Stimulated activated CD4-positive, alpha-beta T cell treated with anti-CD3 and anti-CD28 coated beads, Interleukin-4, amount 100 ng/mL, for 4 hours (primary cell): Measurements from ENCODE around the gene CRAMP1.

ENCODE experiments used
- DNase-seq, 2 experiments: peaks; one replicate each; pipeline ENCODE4 v3.0.0-alpha.2; 2020

The CRAMP1 gene

DNA sequence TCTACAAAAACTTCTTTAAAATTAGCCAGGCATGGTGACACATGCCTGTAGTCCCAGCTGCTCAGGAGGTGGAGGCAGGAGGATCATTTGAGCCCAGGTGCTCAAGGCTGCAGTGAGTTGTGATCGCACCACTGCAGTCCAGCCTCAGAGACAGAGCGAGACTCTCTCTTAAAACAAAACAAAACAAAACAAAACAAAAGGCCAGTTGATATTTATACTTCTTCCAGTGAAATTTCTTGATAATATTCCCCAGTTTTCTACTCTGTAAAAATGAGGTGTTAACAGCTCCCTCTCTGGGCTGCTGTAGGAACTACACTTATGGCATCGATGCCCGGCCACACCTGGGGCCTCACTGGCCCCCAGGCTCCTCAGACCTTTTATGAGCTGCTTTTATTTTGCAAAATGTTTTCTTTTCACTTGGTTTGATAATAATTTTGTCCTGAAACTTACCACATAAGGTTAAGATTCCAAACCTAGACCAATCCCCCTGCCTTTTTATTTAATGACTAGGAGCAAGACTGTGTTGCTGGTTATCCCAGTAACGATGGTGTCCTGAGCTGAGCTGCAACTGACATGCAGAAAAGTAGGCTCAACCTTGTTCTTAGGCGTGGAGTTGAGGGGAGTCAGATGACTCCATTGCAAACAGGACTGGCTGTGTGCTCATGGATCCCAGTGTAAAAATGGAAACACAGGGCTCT lies 111.4 kb downstream of the CRAMP1 start:
- DNase-seq: peak in 1 of 2 experiments; percentile 25

DNA sequence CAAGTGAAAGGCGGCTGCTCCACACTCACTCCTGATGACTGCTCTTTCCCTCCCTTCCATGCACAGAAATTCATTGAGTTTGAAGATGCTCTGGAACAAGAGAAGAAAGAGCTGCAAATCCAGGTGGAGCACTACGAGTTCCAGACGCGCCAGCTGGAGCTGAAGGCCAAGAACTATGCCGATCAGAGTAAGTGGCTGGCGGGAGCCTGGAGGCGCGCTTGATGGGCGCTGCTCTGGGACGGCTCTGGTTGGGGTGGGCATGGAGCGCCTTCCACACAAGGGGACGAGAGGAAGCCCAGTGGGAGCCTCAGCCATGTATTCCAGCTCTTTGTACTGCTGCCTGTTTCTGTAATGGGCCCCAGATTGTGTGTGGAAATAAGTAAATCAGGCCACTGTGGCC lies 112.3 kb downstream of the CRAMP1 start:
- no peak for DNase-seq

DNA sequence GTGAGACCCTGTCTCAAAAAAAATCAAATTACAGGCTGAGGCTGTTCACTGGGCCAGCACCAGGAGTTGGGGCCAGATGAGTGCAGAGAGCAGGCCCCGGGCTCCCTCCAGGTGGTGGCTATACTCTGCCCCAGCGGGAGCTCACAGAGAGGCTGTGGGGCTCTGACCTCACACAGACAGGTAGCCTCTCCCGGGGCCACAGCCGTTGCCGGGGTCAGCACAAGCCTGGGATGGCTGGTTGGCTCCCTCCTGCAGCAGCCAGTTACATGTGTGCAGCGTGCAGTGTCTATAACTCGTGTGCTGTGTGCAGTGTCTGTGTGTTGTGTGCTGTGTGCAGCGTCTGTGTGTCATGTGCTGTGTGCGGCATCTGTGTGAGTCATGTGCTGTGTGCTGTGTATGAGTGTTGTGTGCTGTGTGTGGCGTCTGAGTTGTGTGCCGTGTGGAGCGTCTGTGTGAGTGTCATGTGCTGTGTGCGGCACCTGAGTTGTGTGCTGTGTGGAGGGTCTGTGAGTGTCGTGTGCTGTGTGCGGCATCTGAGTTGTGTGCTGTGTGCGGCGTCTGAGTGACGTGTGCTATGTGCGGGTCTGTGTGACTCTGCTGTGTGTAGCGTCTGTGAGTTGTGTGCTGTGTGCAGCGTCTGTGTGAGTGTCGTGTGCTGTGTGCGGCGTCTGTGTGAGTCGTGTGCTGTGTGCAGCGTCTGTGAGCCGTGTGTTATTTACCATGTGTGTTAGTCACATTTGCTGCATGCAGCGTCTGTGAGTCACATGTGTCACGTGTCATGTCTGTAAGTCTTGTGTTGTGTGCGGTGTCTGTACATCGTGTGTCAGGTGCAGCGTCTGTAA lies 114.7 kb downstream of the CRAMP1 start:
- no peak for DNase-seq
